ENCODE data around the gene GNAQ. TPM values are rescaled to one million over a fixed set of nuclear protein-coding genes. Genes with fewer than 3 reads are reported as not detected.

The GNAQ gene
- total RNA-seq, 1 experiment from 2014 or later = 28.7 TPM

DNA sequence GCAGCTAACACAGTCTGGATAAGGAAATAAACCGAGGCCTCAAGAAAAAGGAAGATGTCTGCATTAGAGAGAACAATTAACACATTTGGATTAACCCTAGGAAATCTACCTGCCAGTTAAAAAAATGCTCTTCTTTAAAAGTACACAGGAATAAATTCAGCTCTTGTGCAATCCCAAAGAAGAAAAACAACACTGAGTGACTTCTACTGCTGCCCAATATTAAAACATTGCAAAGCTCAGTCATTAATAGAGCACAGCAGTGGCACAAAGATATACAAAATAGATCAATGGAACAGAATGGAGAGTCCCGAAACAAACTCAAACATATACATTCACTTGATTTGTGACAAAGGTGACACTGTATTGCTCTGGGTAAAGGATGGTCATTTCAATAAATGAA, 119.7 kb downstream of the GNAQ start:
- intact Hi-C loops (cut with micrococcal nuclease) = no loop called here

DNA sequence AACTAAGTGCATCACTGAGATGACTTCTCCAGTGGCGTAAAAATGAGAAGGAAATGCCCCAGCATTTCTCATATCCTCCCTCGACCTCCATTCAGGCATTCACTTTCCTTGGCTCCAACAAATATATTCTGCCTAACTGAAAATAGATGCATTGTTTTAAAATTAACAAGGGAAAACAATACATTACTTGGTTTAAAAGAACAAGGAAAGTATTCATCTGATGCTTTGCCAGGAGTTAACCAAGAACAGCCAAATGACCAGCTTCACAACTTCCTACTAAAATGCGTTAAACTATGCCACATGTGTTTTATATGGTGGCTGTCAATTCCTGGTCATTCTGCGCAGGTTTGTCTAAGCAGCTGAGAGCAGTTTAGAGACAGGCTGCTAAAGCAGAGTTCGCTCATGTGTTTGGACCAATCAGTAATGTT, 121.4 kb downstream of the GNAQ start:
- no peak overlapping the region for H3K4me3 ChIP-seq (replicated peaks in 1 of 2; ENCODE audit: low read depth in 1 of 2, low read length in 2 of 2)
- ChIA-PET POLR2A (no interaction called here), CTCF (no interaction called here), RAD21 (ENCODE audit: low non-redundant PET in 1 of 2, low total read pairs in 2 of 2, uncharacterized antibody in 2 of 2, unreplicated experiment in 2 of 2) (no interaction called here)
- H2AFZ ChIP-seq (ENCODE audit: low read depth, low read length, poor library complexity, severe bottlenecking) = no peak overlapping the region
- no peak overlapping the region for H3K4me2 ChIP-seq (ENCODE audit: low read length)
- no peaks in the 10 kb centered on the region for H3K79me2 ChIP-seq (ENCODE audit: insufficient read depth, low read length)
- no peaks in the 10 kb centered on the region for H4K20me1 ChIP-seq (ENCODE audit: insufficient read depth)
- no peaks in the 10 kb centered on the region for H3K9me2 ChIP-seq (ENCODE audit: insufficient read depth)
- no peaks in the 10 kb centered on the region for H3K27me3 ChIP-seq (ENCODE audit: insufficient read depth, low read length)
- TF ChIP-seq, protein P1, sequence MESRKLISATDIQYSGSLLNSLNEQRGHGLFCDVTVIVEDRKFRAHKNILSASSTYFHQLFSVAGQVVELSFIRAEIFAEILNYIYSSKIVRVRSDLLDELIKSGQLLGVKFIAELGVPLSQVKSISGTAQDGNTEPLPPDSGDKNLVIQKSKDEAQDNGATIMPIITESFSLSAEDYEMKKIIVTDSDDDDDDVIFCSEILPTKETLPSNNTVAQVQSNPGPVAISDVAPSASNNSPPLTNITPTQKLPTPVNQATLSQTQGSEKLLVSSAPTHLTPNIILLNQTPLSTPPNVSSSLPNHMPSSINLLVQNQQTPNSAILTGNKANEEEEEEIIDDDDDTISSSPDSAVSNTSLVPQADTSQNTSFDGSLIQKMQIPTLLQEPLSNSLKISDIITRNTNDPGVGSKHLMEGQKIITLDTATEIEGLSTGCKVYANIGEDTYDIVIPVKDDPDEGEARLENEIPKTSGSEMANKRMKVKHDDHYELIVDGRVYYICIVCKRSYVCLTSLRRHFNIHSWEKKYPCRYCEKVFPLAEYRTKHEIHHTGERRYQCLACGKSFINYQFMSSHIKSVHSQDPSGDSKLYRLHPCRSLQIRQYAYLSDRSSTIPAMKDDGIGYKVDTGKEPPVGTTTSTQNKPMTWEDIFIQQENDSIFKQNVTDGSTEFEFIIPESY (IDR thresholded peaks at IDR 0.05; ENCODE audit: extremely low read depth, insufficient replicate concordance, low read length) = no peak
- no peak for TF ChIP-seq SRF (IDR thresholded peaks at IDR 0.05; ENCODE audit: low read depth)
- TF ChIP-seq EZH2phosphoT487 (IDR thresholded peaks at IDR 0.05; ENCODE audit: borderline replicate concordance) = no peak
- TF ChIP-seq, protein P2, sequence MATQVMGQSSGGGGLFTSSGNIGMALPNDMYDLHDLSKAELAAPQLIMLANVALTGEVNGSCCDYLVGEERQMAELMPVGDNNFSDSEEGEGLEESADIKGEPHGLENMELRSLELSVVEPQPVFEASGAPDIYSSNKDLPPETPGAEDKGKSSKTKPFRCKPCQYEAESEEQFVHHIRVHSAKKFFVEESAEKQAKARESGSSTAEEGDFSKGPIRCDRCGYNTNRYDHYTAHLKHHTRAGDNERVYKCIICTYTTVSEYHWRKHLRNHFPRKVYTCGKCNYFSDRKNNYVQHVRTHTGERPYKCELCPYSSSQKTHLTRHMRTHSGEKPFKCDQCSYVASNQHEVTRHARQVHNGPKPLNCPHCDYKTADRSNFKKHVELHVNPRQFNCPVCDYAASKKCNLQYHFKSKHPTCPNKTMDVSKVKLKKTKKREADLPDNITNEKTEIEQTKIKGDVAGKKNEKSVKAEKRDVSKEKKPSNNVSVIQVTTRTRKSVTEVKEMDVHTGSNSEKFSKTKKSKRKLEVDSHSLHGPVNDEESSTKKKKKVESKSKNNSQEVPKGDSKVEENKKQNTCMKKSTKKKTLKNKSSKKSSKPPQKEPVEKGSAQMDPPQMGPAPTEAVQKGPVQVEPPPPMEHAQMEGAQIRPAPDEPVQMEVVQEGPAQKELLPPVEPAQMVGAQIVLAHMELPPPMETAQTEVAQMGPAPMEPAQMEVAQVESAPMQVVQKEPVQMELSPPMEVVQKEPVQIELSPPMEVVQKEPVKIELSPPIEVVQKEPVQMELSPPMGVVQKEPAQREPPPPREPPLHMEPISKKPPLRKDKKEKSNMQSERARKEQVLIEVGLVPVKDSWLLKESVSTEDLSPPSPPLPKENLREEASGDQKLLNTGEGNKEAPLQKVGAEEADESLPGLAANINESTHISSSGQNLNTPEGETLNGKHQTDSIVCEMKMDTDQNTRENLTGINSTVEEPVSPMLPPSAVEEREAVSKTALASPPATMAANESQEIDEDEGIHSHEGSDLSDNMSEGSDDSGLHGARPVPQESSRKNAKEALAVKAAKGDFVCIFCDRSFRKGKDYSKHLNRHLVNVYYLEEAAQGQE (IDR thresholded peaks at IDR 0.05; ENCODE audit: low read depth) = no peak
- TF ChIP-seq FOSL1 (IDR thresholded peaks at IDR 0.05; ENCODE audit: low read depth) = no peak
- no peak for ATAC-seq
- no peaks in the 10 kb centered on the region for H3K36me3 ChIP-seq (ENCODE audit: control insufficient read depth in 1 of 2, insufficient read depth in 2 of 2, low read length in 2 of 2)
- H3K9ac ChIP-seq (ENCODE audit: low read length) = no peak overlapping the region
- no peak overlapping the region for H3K27ac ChIP-seq (ENCODE audit: low read depth, low read length)
- DNase-seq (ENCODE audit: low read depth, low spot score) = no peak
- peaks cover 5 to 15% of the 10 kb centered on the region in 2 experiments; a peak in 3 of 4 replicates for H3K4me1 ChIP-seq (ENCODE audit: control insufficient read depth in 1 of 2, insufficient read depth in 2 of 2, low read length in 2 of 2)
- intact Hi-C loops (cut with micrococcal nuclease) = no loop called here
- no TSS peak for BruUV-seq (replicated peaks)
- no peaks in the 10 kb centered on the region for H3K9me3 ChIP-seq (ENCODE audit: control insufficient read depth in 1 of 2, insufficient read depth in 1 of 2, low read depth in 1 of 2, low read length in 2 of 2)

More for the DNA sequence above, 119.7 kb downstream of the GNAQ start:
- H2AFZ ChIP-seq (ENCODE audit: low read depth, low read length, poor library complexity, severe bottlenecking) = no peak overlapping the region
- ChIA-PET RAD21 (ENCODE audit: low non-redundant PET in 1 of 2, low total read pairs in 2 of 2, uncharacterized antibody in 2 of 2, unreplicated experiment in 2 of 2) (no interaction called here), POLR2A (no interaction called here), CTCF (no interaction called here)
- H3K79me2 ChIP-seq (ENCODE audit: insufficient read depth, low read length) = no peaks in the 10 kb centered on the region
- TF ChIP-seq, protein P3, sequence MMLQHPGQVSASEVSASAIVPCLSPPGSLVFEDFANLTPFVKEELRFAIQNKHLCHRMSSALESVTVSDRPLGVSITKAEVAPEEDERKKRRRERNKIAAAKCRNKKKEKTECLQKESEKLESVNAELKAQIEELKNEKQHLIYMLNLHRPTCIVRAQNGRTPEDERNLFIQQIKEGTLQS (IDR thresholded peaks at IDR 0.05) = no peak
- TF ChIP-seq ELF1 (IDR thresholded peaks at IDR 0.05; ENCODE audit: borderline replicate concordance, low read depth) (no peak), EZH2 (IDR thresholded peaks at IDR 0.05) (no peak), SRF (IDR thresholded peaks at IDR 0.05; ENCODE audit: low read depth) (no peak), SIN3A (IDR thresholded peaks at IDR 0.05; ENCODE audit: low read depth) (no peak)
- ATAC-seq (no peak), DNase-seq (ENCODE audit: low read depth, low spot score) (no peak)
- no peaks in the 10 kb centered on the region for H4K20me1 ChIP-seq (ENCODE audit: insufficient read depth)
- no peaks in the 10 kb centered on the region for H3K36me3 ChIP-seq (ENCODE audit: control insufficient read depth in 1 of 2, insufficient read depth in 2 of 2, low read length in 2 of 2)
- H3K27me3 ChIP-seq (ENCODE audit: insufficient read depth, low read length) = no peaks in the 10 kb centered on the region
- H3K4me3 ChIP-seq (replicated peaks in 1 of 2; ENCODE audit: low read depth in 1 of 2, low read length in 2 of 2) = no peak overlapping the region
- BruUV-seq (replicated peaks) = no TSS peak
- H3K9me3 ChIP-seq (ENCODE audit: control insufficient read depth in 1 of 2, insufficient read depth in 1 of 2, low read depth in 1 of 2, low read length in 2 of 2) = no peaks in the 10 kb centered on the region
- H3K4me2 ChIP-seq (ENCODE audit: low read length) = no peak overlapping the region
- no peaks in the 10 kb centered on the region for H3K9me2 ChIP-seq (ENCODE audit: insufficient read depth)
- peaks cover 5 to 15% of the 10 kb centered on the region in 2 experiments; a peak in 3 of 4 replicates for H3K4me1 ChIP-seq (ENCODE audit: control insufficient read depth in 1 of 2, insufficient read depth in 2 of 2, low read length in 2 of 2)
- H3K9ac ChIP-seq (ENCODE audit: low read length) = no peak overlapping the region
- H3K27ac ChIP-seq (ENCODE audit: low read depth, low read length) = no peak overlapping the region
